Activated CD4-positive, alpha-beta memory T cell treated with anti-CD3 and anti-CD28 coated beads for 36 hours (primary cell): Measurements from ENCODE around the gene ADGRL2. TPM values are rescaled to one million over a fixed set of nuclear protein-coding genes. Genes with fewer than 3 reads are reported as not detected.

Source experiments
- CTCF ChIA-PET: fragments of 350-600 bp; sonication (Branson Sonifier 250); formaldehyde crosslinking; loops from one replicate; lab custom pipeline; 2021; ENCODE audit warnings: antibody characterized with exemption, inconsistent platforms; lab: Charles Lee
- POLR2A ChIA-PET: fragments of 350-600 bp; sonication (Branson Sonifier 250); formaldehyde crosslinking; loops from one replicate; lab custom pipeline; 2021; ENCODE audit warnings: antibody characterized with exemption; lab: Charles Lee
- DNase-seq: peaks from one replicate; pipeline ENCODE4 v3.0.0-alpha.2; 2020
- H3K27ac Mint-ChIP-seq: one replicate; pipeline ENCODE4 v1.8.0; 2021; ENCODE audit warnings: mixed read lengths
- H3K27me3 Mint-ChIP-seq: one replicate; pipeline ENCODE4 v1.8.0; 2021; ENCODE audit warnings: mixed read lengths
- H3K36me3 Mint-ChIP-seq: one replicate; pipeline ENCODE4 v1.8.0; 2021; ENCODE audit warnings: mixed read lengths
- H3K4me1 Mint-ChIP-seq: one replicate; pipeline ENCODE4 v1.8.0; 2021; ENCODE audit warnings: low read depth, mixed read lengths
- H3K4me3 Mint-ChIP-seq: one replicate; pipeline ENCODE4 v1.8.0; 2021; ENCODE audit warnings: mild to moderate bottlenecking, mixed read lengths
- H3K9me3 Mint-ChIP-seq: one replicate; pipeline ENCODE4 v1.8.0; 2021; ENCODE audit warnings: mixed read lengths
- intact Hi-C: fragments of 100-400 bp; cut with micrococcal nuclease; formaldehyde crosslinking; loops from one replicate; pipeline ENCODE4 v1.15.1; 2023
- total RNA-seq, 2 experiments: library from RNA; stranded (reverse); gene quantifications; one replicate each; pipeline ENCODE4 v1.2.3, GENCODE V29; 2021

The ADGRL2 gene
- total RNA-seq, 2 experiments from 2014 or later, result not detected

DNA sequence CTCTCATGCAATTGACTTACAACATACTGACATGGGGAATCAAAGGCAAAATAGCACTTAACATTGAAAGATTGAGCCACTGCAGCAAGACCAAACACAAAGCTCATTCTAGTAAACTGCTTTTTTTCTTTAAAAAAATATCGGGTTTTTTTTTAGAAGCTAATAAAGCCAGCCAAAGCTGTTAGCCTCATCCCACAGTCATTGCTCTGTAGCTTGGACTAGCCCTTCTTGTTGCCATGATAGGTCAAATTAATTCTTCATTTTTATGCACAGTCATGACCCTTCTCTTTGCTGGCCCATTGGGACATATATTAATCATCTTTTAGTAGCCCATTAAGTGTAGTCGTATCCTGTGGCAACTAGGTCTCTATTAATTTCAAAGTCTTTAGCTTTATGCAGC is 231.3 kb downstream of the ADGRL2 start:
- no peaks in the 10 kb centered on the region for H3K36me3 Mint-ChIP-seq
- peaks cover 2% of the 10 kb centered on the region for H3K9me3 Mint-ChIP-seq
- no peak overlapping the region for H3K27ac Mint-ChIP-seq
- no peak for DNase-seq
- ChIA-PET POLR2A (no interaction called here), CTCF (interaction anchor here (1.3 kb wide), 1 partner anchor 9 kb away, joined by 3 read pairs; no protein-coding TSS in a partner anchor)
- no peaks in the 10 kb centered on the region for H3K27me3 Mint-ChIP-seq
- H3K4me3 Mint-ChIP-seq, result no peak overlapping the region
- intact Hi-C loops, result no loop called here
- no peaks in the 10 kb centered on the region for H3K4me1 Mint-ChIP-seq

DNA sequence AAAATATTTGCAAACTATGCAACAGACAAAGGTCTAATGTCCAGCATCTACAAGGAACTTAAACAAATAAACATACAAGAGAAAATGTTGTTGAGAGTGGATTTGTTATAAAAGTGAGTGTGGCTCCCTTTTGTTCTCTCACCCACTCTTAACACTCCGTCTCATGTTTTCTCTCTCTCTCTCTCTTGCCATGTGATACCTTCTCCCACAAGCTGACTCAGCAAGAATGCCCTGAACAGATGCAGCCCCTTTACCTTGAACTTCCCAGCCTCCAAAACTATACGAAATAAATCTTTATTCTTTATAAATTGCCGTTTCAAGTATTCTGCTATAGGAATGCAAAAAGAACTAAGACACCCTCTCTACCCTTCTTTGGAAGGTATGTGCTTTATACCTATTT is 234.1 kb downstream of the ADGRL2 start:
- Mint-ChIP-seq H3K27ac (no peak overlapping the region), H3K27me3 (no peaks in the 10 kb centered on the region), H3K4me1 (no peaks in the 10 kb centered on the region), H3K4me3 (no peak overlapping the region), H3K36me3 (no peaks in the 10 kb centered on the region), H3K9me3 (peaks cover 2% of the 10 kb centered on the region)
- DNase-seq, result no peak
- intact Hi-C loops, result no loop called here
- CTCF ChIA-PET, result no interaction called here
- POLR2A ChIA-PET, result no interaction called here
